HG02885 (cell line): ENCODE results near the gene CHIT1.

Source experiments
- ATAC-seq: cut with Tn5 transposase; IDR thresholded peaks from one replicate; pipeline ENCODE4 v1.9.1; 2021; ENCODE audit warnings: mild to moderate bottlenecking; ENCODE audit not compliant: unreplicated experiment, poor library complexity

The CHIT1 gene

GRCh38 chr1:203177470-203178039 lies 51.9 kb downstream of the CHIT1 start:
- ATAC-seq: no peak

GRCh38 chr1:203177036-203177405 lies 52.5 kb downstream of the CHIT1 start:
- no peak for ATAC-seq

GRCh38 chr1:203176273-203177035 lies 53.0 kb downstream of the CHIT1 start:
- no peak for ATAC-seq

GRCh38 chr1:203175827-203176241 lies 53.6 kb downstream of the CHIT1 start:
- no peak for ATAC-seq

GRCh38 chr1:203175237-203175826 lies 54.1 kb downstream of the CHIT1 start, which contains the start of gene MYBPH:
Gene MYBPH (minus strand): TSS chr1:203175826. CDS start chr1:203175755, 71 bp downstream.
- no peak for ATAC-seq

GRCh38 chr1:203174324-203174985 lies 55.0 kb downstream of the CHIT1 start:
- ATAC-seq: no peak

GRCh38 chr1:203173566-203173965 lies 55.9 kb downstream of the CHIT1 start:
- peak; percentile 83 for ATAC-seq

- ATAC-seq: peak; percentile 5
Measured at GRCh38 chr1:203173011-203173555, 56.4 kb downstream of the CHIT1 start.

- ATAC-seq: no peak
Measured at GRCh38 chr1:203172184-203173010, 57.1 kb downstream of the CHIT1 start.

- ATAC-seq: no peak
Measured at GRCh38 chr1:203171341-203172183, 57.9 kb downstream of the CHIT1 start.

- ATAC-seq: no peak
Measured at GRCh38 chr1:203170625-203171330, 58.7 kb downstream of the CHIT1 start.

GRCh38 chr1:203169770-203170520 lies 59.5 kb downstream of the CHIT1 start:
- ATAC-seq: no peak

- ATAC-seq: no peak
Measured at GRCh38 chr1:203168991-203169390, 60.5 kb downstream of the CHIT1 start.

- ATAC-seq: no peak
Measured at GRCh38 chr1:203168256-203168786, 61.2 kb downstream of the CHIT1 start.

GRCh38 chr1:203167913-203168200 lies 61.6 kb downstream of the CHIT1 start:
- ATAC-seq: no peak

- no peak for ATAC-seq
Measured at GRCh38 chr1:203167026-203167912, 62.2 kb downstream of the CHIT1 start.
